H1 (cell line): ENCODE results near the gene RAP1GAP. TPM values are rescaled to one million over a fixed set of nuclear protein-coding genes. Genes with fewer than 3 reads are reported as not detected.

Experiments
- CTCF ChIA-PET: fragments of 300-600 bp; sonication (Branson Sonifier 250); formaldehyde crosslinking; loops from one replicate; lab custom pipeline; 2021; ENCODE audit not compliant: partially characterized antibody; lab: Charles Lee
- POLR2A ChIA-PET: fragments of 300-600 bp; sonication (Branson Sonifier 250); formaldehyde crosslinking; loops from one replicate; lab custom pipeline; 2021; ENCODE audit warnings: inconsistent platforms; ENCODE audit not compliant: partially characterized antibody; lab: Charles Lee
- DNase-seq, 2 experiments: peaks; one replicate each; pipeline versions ENCODE4 v3.0.0 to v3.0.0-alpha.2; 2010 to 2022; ENCODE audit warnings: low spot score in 2 of 2, low read depth in 1 of 2, mixed read lengths in 1 of 2
- FAIRE-seq: peaks from 2 replicates; lab custom pipeline; 2011; peaks lifted over from hg19 to GRCh38; lab: Jason Lieb, UNC
- H2AFZ ChIP-seq: 2 replicates; pipeline ENCODE4 v1.8.1; 2012; ENCODE audit warnings: low read length, inconsistent platforms
- H2AK5ac ChIP-seq: 2 replicates; pipeline ENCODE4 v1.6.1; 2013; ENCODE audit warnings: low read depth, low read length
- H2BK120ac ChIP-seq: replicated peaks from 2 replicates; pipeline ENCODE3; 2013; ENCODE audit warnings: low read depth, low read length, inconsistent platforms
- H2BK12ac ChIP-seq: 2 replicates; pipeline ENCODE4 v1.6.1; 2013; ENCODE audit warnings: low read depth, low read length
- H2BK15ac ChIP-seq: 2 replicates; pipeline ENCODE4 v1.6.1; 2013; ENCODE audit warnings: low read length
- H2BK20ac ChIP-seq: 2 replicates; pipeline ENCODE4 v1.6.1; 2013; ENCODE audit warnings: low read length
- H2BK5ac ChIP-seq: 2 replicates; pipeline ENCODE4 v1.6.1; 2013; ENCODE audit warnings: low read depth, low read length
- H3K14ac ChIP-seq: 2 replicates; pipeline ENCODE4 v1.6.1; 2013; ENCODE audit warnings: inconsistent platforms; ENCODE audit not compliant: insufficient read length
- H3K18ac ChIP-seq: 2 replicates; pipeline ENCODE4 v1.6.1; 2013; ENCODE audit warnings: low read length; ENCODE audit errors: extremely low read depth
- H3K23ac ChIP-seq: 2 replicates; pipeline ENCODE4 v1.6.1; 2013; ENCODE audit warnings: inconsistent platforms; ENCODE audit not compliant: insufficient read length
- H3K23me2 ChIP-seq: 2 replicates; pipeline ENCODE4 v1.6.1; 2013; ENCODE audit warnings: low read depth, low read length
- H3K27ac ChIP-seq: 2 replicates; pipeline ENCODE4 v1.6.1; 2011; ENCODE audit warnings: low read depth, low read length, inconsistent platforms
- H3K27me3 ChIP-seq, 4 experiments: replicated peaks in 1 of 4; 1 replicate in 1 of 4; 2 replicates in 3 of 4; pipeline versions ENCODE4 v1.6.1 to v1.8.1; 2011 to 2013; ENCODE audit warnings: low read length in 3 of 4, mild to moderate bottlenecking in 3 of 4, inconsistent platforms in 2 of 4, mixed read lengths in 2 of 4, moderate library complexity in 1 of 4; ENCODE audit not compliant: control insufficient read depth in 3 of 4, insufficient read depth in 3 of 4; ENCODE audit errors: extremely low read depth in 1 of 4
- H3K36me3 ChIP-seq, 4 experiments: 2 replicates each; pipeline versions ENCODE4 v1.6.1 to v1.8.1; 2011 to 2013; ENCODE audit warnings: mild to moderate bottlenecking in 4 of 4, low read length in 3 of 4, moderate library complexity in 2 of 4, control low read depth in 1 of 4, inconsistent platforms in 1 of 4; ENCODE audit not compliant: insufficient read depth in 4 of 4, control insufficient read depth in 2 of 4
- H3K4ac ChIP-seq: replicated peaks from 2 replicates; pipeline ENCODE3; 2013; ENCODE audit warnings: low read length, low read depth, mixed read lengths, inconsistent platforms; ENCODE audit not compliant: insufficient read length
- H3K4me1 ChIP-seq, 4 experiments: replicated peaks in 1 of 4; 1 replicate in 1 of 4; 2 replicates in 3 of 4; pipeline versions ENCODE4 v1.6.1 to v1.8.1; 2011 to 2013; ENCODE audit warnings: low read length in 3 of 4, inconsistent platforms in 2 of 4, mixed read lengths in 1 of 4; ENCODE audit not compliant: insufficient read depth in 4 of 4, control insufficient read depth in 3 of 4
- H3K4me2 ChIP-seq, 2 experiments: 2 replicates each; pipeline versions ENCODE4 v1.6.1 to v1.8.1; 2011 to 2013; ENCODE audit warnings: low read depth in 2 of 2, low read length in 2 of 2, control low read depth in 1 of 2, inconsistent platforms in 1 of 2, mild to moderate bottlenecking in 1 of 2; ENCODE audit not compliant: insufficient read depth in 1 of 2
- H3K4me3 ChIP-seq, 4 experiments: fragments of 200-600, 300-600 bp in 1 of 4; sonication (generic), shearing (Covaris generic), sonication (Bioruptor Twin) in 1 of 4; 2 replicates each; pipeline versions ENCODE4 v1.5.1 to v1.8.1; 2011 to 2016; ENCODE audit warnings: low read length in 4 of 4, low read depth in 3 of 4, control low read depth in 2 of 4, inconsistent platforms in 2 of 4, mild to moderate bottlenecking in 2 of 4, mixed read lengths in 1 of 4, moderate library complexity in 1 of 4; ENCODE audit not compliant: insufficient read depth in 2 of 4; ENCODE audit errors: extremely low read depth in 1 of 4
- H3K56ac ChIP-seq: replicated peaks from 2 replicates; pipeline ENCODE3; 2013; ENCODE audit warnings: low read depth, mild to moderate bottlenecking, mixed read lengths, low read length, inconsistent platforms; ENCODE audit not compliant: insufficient read length
- H3K79me1 ChIP-seq: 2 replicates; pipeline ENCODE4 v1.6.1; 2013; ENCODE audit warnings: low read depth, low read length, control low read depth
- H3K79me2 ChIP-seq, 2 experiments: 2 replicates each; pipeline versions ENCODE4 v1.6.1 to v1.8.1; 2012 to 2013; ENCODE audit warnings: low read length in 2 of 2, mild to moderate bottlenecking in 2 of 2, inconsistent platforms in 1 of 2; ENCODE audit not compliant: insufficient read depth in 2 of 2, control insufficient read depth in 1 of 2
- H3K9ac ChIP-seq, 4 experiments: replicated peaks in 1 of 4; 1 replicate in 1 of 4; 2 replicates in 3 of 4; pipeline versions ENCODE4 v1.6.1 to v1.8.1; 2011 to 2013; ENCODE audit warnings: low read depth in 3 of 4, low read length in 3 of 4, control low read depth in 2 of 4, mild to moderate bottlenecking in 2 of 4, moderate library complexity in 2 of 4, inconsistent platforms in 1 of 4; ENCODE audit errors: extremely low read depth in 1 of 4
- H3K9me3 ChIP-seq, 2 experiments: 2 replicates each; pipeline versions ENCODE4 v1.6.1 to v1.8.1; 2012 to 2013; ENCODE audit warnings: mild to moderate bottlenecking in 2 of 2, moderate library complexity in 2 of 2, control low read depth in 1 of 2, inconsistent platforms in 1 of 2, low read depth in 1 of 2, low read length in 1 of 2, mixed read lengths in 1 of 2; ENCODE audit not compliant: insufficient read depth in 2 of 2
- H4K20me1 ChIP-seq, 2 experiments: replicated peaks in 1 of 2; 2 replicates each; pipeline versions ENCODE3 to v1.8.1; 2011 to 2013; ENCODE audit warnings: inconsistent platforms in 2 of 2, low read length in 2 of 2, mild to moderate bottlenecking in 1 of 2; ENCODE audit not compliant: insufficient read depth in 2 of 2, control insufficient read depth in 1 of 2
- H4K5ac ChIP-seq: 2 replicates; pipeline ENCODE4 v1.6.1; 2013; ENCODE audit warnings: low read length, low read depth, mixed read lengths, inconsistent platforms; ENCODE audit not compliant: insufficient read length
- H4K8ac ChIP-seq: 2 replicates; pipeline ENCODE4 v1.8.0; 2013; ENCODE audit warnings: mild to moderate bottlenecking, moderate library complexity, low read length, inconsistent platforms; ENCODE audit not compliant: insufficient read depth; ENCODE audit errors: extremely low read depth
- H4K91ac ChIP-seq: replicated peaks from 2 replicates; pipeline ENCODE3; 2013; ENCODE audit warnings: low read length, mixed read lengths, inconsistent platforms; ENCODE audit not compliant: insufficient read length
- CTBP2 ChIP-seq: IDR thresholded peaks from 2 replicates; pipeline ENCODE4 v1.7.0; 2011; ENCODE audit warnings: borderline replicate concordance, mild to moderate bottlenecking, moderate library complexity, mixed read lengths, low read length; ENCODE audit not compliant: insufficient read depth, insufficient read length
- EGR1 ChIP-seq: IDR thresholded peaks from 2 replicates; pipeline ENCODE4 v1.6.1; 2011; ENCODE audit warnings: low read depth, low read length, borderline replicate concordance
- NANOG ChIP-seq: IDR thresholded peaks from 2 replicates; pipeline ENCODE4 v1.6.1; 2011; ENCODE audit warnings: low read length, low read depth, mild to moderate bottlenecking, inconsistent platforms; ENCODE audit not compliant: insufficient read depth, poor library complexity, severe bottlenecking
- TBP ChIP-seq: IDR thresholded peaks from 2 replicates; pipeline ENCODE4 v1.6.1; 2011; ENCODE audit warnings: low read depth, low read length, improper control_type of control experiment
- WGBS, 2 experiments: shearing (Covaris generic) in 1 of 2; methylation state at CpG; one replicate each; pipeline versions ENCODE4 v1.1.6 to v1.1.7; 2013 to 2015; ENCODE audit warnings: low lambda C conversion rate in 2 of 2, mixed read lengths in 2 of 2, inconsistent platforms in 1 of 2, low coverage in 1 of 2, missing lambda C conversion rate in 1 of 2; ENCODE audit not compliant: insufficient replicate concordance in 2 of 2, insufficient coverage in 1 of 2, insufficient read length in 1 of 2; ENCODE audit errors: extremely low coverage in 1 of 2, missing lambda C conversion rate in 1 of 2; 5-methylcytosine and 5-hydroxymethylcytosine counted together
- polyA plus RNA-seq, 7 experiments: library from polyadenylated mRNA; depleted of rRNA in 3 of 7; stranded (reverse) in 5 of 7; unstranded in 2 of 7; fragments of >200 nt in 5 of 7; fragments of 200-250 nt in 2 of 7; gene quantifications; 1 replicate in 5 of 7; 2 replicates in 1 of 7; 4 replicates in 1 of 7; pipeline versions ENCODE4 v1.2.1 to v1.2.3, GENCODE V29; 2011 to 2013; ENCODE audit warnings: missing spikeins in 2 of 7, mixed read lengths in 2 of 7
- total RNA-seq: library from RNA; stranded (reverse); fragmentation: NEBNext Ultra II Directional; extraction: Animal tissue kit (Norgen Biotek cat#: 25700); gene quantifications from 2 replicates; pipeline ENCODE4 v1.2.1, GENCODE V29; 2021

Gene RAP1GAP
- total and polyA plus RNA-seq, 2 of the 8 experiments (the other 6 are each of a cell fraction or from before 2014, with no cell fraction given): 8.4 TPM

- no peak for DNase-seq
- Histone ChIP-seq H4K20me1 (peaks cover 0 to 3% of the 10 kb centered on the region in 2 experiments), H3K14ac (no peak overlapping the region), H3K18ac (no peak overlapping the region), H2BK12ac (no peak overlapping the region), H3K27ac (no peak overlapping the region), H3K36me3 (no peaks in the 10 kb centered on the region), H3K79me2 (no peaks in the 10 kb centered on the region), H3K56ac (no peak overlapping the region), H3K4me3 (no peak overlapping the region), H2BK15ac (no peak overlapping the region), H3K23ac (no peak overlapping the region), H4K5ac (no peak overlapping the region), H3K9ac (no peak overlapping the region), H3K9me3 (no peaks in the 10 kb centered on the region), H2AK5ac (peak overlapping the region; percentile 7; the same call in 1 of the 2 replicates), H3K4ac (no peak overlapping the region), H3K79me1 (no peaks in the 10 kb centered on the region), H2AFZ (no peak overlapping the region), H3K23me2 (no peaks in the 10 kb centered on the region), H2BK20ac (no peak overlapping the region), H4K8ac (no peak overlapping the region), H2BK120ac (no peak overlapping the region), H3K4me1 (peaks cover 5 to 21% (median 11%) of the 10 kb centered on the region in 4 experiments; a peak in 6 of 7 replicates), H4K91ac (no peak overlapping the region), H2BK5ac (no peak overlapping the region), H3K4me2 (no peak overlapping the region), H3K27me3 (peaks cover 0 to 4% (median 0%) of the 10 kb centered on the region in 4 experiments; a peak in 2 of 7 replicates)
- CTCF ChIA-PET: interaction anchor here (1.0 to 3.1 kb wide), 3 partner anchors 17 to 218 kb away, joined by 3 to 13 read pairs (median 9); no protein-coding TSS in a partner anchor
- WGBS, 2 experiments: 92% methylated on average over 5 of the region's 5 CpGs; no CpG with 5 or more reads in 1 of the 2 experiments
- POLR2A ChIA-PET: no interaction called here
- no peak for FAIRE-seq
- TF ChIP-seq NANOG (no peak), CTBP2 (no peak), EGR1 (no peak), TBP (no peak)
Measured at GRCh38 chr1:21589618-21590017, 79.5 kb downstream of the RAP1GAP start.
